CD4-positive, alpha-beta T cell treated with Interleukin-15 for 1 hour (primary cell): Measurements from ENCODE around the gene SFMBT2.
"Not testable (repeated sequence)": the region's sequence is repeated elsewhere in the genome, so short reads cannot be mapped to it uniquely, and the experiment has no call there.

Experiments used
- DNase-seq: peaks from one replicate; pipeline ENCODE4 v3.0.0-alpha.2; 2020

SFMBT2 gene

DNA sequence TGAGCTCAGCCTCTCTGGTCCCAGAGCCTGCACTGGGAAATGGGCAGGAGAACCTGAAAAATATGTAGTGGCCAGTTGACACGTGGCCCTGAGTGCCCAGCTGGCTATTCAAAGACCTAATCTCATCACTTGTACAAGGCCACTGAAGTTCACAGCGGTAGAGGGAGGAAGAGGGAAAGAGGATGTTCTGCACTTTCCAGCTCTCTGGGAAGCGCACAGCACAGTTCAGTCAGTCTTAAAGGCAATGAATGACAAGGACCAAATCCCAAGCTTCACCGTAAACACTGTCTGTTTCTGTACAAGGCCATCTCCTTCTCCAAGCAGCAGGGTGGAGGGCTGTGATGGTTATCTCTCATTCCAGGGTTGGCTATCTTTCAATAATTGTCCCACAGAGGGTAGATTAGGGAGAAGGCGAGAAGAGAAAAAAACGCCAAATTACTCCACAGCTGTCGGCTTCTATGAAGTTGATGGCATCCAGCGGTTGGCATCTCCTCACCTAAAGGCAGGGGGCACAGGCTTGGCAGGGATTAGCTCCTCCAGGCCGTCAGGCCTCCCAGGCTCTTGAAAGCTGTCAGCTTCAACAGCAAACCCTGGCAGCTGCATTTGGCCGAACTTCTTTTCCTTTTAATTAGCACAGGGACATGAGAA lies 10.6 kb downstream of the SFMBT2 start:
- no peak for DNase-seq

DNA sequence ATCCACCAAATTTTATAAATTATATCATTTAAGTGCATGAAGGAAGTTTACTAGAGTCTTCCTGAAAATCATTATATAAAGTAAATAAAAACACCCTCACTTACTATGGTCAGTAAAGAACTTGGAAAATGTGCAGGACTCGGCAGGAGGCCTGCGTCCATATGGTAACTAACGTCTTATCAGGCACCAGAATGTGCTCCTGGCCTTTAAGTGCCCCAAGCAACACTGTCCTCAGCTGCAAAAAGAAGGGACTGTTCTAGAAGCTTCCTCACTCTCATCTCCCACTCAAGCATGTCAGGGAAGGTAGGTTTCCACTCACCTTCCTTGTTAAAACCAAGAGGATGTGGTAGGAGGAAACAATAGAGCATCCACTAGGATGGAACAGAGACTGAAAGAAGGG lies 11.3 kb downstream of the SFMBT2 start:
- DNase-seq: no peak

DNA sequence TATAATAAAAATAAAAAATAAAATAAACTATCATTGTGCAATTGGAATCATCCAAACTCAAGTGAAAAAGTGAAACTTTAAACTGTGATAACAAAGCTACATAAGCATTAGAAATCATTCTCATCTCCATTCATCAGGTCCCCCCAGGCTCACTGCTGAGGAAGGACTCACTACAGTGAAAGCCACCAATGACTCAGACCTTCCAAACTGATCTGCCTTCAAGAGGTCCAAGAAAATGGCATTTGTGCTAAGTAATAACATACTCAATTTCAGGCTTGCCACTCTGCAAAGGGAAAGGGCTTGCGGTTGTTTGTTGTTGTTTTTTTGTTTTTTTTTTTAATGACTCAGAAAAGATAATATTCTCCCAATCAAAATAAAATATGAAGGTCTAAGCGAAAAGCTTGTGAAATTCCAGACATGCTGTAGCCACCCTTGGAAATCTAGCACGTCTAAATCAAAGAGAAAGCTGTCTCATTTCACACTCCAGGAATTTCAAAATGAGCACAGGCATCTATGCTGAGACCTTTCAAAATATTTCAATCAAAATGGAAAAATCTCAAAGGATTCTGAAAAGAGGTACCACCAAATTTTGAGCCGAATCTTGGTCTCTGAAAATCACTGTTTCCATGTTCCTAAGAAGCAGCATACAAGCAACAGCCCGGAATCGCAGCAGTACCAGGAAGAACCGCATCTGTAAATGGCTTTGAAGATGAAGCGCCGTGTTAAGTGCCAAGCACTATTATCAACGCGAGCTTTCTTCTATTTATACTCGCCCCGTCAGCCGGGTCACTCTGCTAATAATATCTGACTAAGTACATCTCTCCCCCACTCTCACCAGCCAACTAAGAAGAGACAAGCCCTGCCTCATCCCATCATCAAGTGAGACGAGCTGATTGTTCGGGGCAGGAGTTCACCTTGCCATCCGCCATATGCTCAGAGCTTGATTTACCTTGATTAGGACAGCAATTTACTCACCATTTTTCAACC lies 13.5 kb downstream of the SFMBT2 start:
- DNase-seq: no peak

- DNase-seq: not testable (repeated sequence)
These were observed 18.5 kb downstream of the SFMBT2 start for GRCh38 chr10:7392301-7392700.

- no peak for DNase-seq
These were observed 19.1 kb downstream of the SFMBT2 start for GRCh38 chr10:7391748-7392147.

DNA sequence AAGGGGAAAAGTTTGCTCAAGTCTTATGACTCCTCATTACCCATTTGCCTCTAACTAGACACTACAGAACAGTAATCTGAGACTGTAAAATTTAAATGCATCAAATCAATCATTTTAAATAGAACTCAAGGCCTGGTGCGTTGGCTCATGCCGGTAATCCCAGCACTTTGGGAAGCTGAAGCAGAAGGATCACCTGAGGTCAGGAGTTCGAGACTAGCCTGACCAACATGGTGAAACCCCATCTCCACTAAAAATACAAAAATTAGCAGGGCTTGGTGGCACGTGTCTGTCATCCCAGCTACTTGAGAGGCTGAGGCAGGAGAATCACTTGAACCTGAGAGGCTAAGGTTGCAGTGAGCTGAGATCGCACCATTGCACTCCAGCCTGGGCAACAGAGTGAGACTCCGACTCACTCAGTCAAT lies 20.1 kb downstream of the SFMBT2 start:
- DNase-seq: not testable (repeated sequence)

DNA sequence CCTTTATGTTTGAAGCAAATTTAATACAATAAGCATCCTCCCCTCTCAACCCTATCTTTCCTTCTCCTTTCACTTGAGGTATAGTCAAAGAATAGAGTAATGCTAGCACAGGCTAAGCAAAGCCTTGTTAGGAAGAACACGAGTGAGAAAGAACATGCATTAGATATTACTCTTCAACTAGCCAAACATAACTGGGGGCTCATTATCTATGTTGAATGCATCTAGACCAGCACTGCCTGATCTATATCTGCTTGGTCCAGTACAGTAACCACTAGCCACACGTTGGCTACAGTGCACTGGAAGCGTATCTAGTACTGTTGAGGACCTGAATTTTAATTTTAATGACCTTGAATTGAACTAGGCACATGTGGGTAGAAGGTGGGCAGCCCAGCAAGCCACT lies 21.0 kb downstream of the SFMBT2 start:
- no peak for DNase-seq

- no peak for DNase-seq
These were observed 21.5 kb downstream of the SFMBT2 start for GRCh38 chr10:7389346-7389745.

- no peak for DNase-seq
These were observed 22.2 kb downstream of the SFMBT2 start for GRCh38 chr10:7388602-7389001.

DNA sequence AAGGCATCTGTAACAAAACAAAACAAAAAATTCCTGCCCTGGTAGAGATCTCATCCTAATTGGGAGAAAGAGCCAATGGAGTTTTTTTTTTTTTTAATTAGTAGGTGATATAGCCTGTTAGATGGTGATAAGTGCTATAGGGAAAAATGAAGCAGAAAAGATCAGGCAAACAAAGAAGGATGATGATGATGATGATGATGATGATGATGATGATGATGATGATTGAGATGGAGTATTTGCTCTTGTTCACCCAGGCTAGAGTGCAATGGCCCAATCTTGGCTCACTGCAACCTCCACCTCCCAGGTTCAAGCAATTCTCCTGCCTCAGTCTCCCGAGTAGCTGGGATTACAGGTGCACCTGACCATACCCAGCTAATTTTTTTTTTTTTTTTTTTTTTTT lies 22.7 kb downstream of the SFMBT2 start:
- DNase-seq: not testable (repeated sequence)

GRCh38 chr10:7385114-7385513 lies 25.7 kb downstream of the SFMBT2 start:
- no peak for DNase-seq

GRCh38 chr10:7383442-7383841 lies 27.4 kb downstream of the SFMBT2 start:
- no peak for DNase-seq

- no peak for DNase-seq
These were observed 30.1 kb downstream of the SFMBT2 start for GRCh38 chr10:7380704-7381241.

GRCh38 chr10:7378602-7379403 lies 32.0 kb downstream of the SFMBT2 start:
- peak; percentile 25 for DNase-seq

- no peak for DNase-seq
These were observed 33.1 kb downstream of the SFMBT2 start for GRCh38 chr10:7377614-7378248.

- no peak for DNase-seq
These were observed 36.0 kb downstream of the SFMBT2 start for GRCh38 chr10:7374795-7375194.

DNA sequence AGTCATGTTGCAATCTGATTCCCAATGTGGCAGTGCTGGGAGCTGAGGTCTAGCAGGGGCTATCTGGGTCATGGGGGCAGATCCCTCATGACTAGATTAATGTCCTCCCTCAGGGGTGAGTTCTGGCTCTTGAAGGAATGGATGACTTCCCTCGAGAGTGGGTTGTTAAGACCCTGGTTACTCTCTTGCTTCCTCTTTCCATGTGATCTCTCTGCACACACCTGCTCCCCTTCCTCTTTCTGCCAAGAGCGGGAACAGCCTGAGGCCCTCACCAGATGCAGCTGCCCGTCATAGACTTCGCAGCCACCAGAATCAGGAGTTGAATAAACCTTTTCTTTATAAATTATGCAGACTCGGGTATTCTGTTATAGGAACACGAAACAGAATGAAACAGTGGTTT lies 37.8 kb downstream of the SFMBT2 start:
- DNase-seq: no peak

DNA sequence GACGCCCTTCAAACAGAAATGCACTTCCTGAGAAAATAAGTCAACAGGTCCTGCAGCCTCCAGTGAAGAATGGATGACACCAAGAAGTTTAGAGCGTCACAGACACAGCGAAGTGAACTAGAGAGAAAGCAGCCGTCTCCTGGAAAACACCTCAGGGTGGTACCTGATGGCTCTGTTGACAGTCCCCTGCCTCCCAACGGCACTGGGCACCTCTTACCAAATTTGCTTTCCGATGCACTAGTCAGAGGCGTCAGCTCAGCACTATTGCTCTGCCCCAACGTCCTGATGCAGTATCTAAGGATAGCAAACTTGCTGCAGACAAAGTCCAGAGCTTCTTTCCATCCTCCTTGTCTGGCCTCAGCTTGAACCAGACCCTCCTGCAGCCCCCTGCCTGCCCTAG lies 38.3 kb downstream of the SFMBT2 start:
- DNase-seq: no peak

GRCh38 chr10:7370511-7370910 lies 40.3 kb downstream of the SFMBT2 start:
- no peak for DNase-seq

DNA sequence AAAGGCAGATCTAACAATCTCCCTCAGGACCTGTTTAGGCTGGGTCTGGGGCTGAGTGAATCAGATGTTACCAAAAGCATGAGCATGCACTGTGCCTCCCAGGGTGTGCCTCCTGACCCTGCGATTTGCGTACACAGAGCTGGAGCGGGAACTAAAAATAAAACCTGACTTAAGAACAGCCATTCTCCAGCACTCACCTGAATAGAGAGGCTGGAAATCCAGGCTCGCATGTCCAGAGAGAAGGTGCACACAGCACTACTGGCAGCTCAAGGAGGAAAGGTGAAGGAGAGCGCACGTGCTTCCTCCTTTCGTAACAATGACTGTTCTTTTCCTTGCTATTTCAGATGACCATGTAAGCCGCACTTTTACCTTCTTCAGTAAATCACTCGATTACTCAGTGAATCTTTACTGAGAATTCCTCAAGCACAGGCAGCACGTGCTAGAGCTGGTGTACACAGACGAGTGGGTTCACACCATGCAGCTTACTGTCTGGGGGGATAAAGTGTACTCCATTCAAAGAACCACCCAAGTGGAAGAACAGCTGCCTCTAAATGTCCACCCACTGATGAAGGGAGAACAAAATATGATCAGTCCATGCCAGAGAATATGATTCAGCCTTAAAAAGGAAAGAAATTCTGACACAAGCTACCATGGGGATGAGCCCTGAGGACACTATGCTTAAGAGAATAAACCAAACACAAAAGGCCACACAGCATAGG lies 45.6 kb downstream of the SFMBT2 start:
- no peak for DNase-seq

- no peak for DNase-seq
These were observed 46.4 kb downstream of the SFMBT2 start for GRCh38 chr10:7364474-7364873.

- DNase-seq: no peak
These were observed 47.1 kb downstream of the SFMBT2 start for GRCh38 chr10:7363700-7364099.
